HG03354 (cell line): ENCODE data around the gene ZNF813.
"Not testable (repeated sequence)": the region's sequence is repeated elsewhere in the genome, so short reads cannot be mapped to it uniquely, and the experiment has no call there.

Source experiments
- ATAC-seq: cut with Tn5 transposase; IDR thresholded peaks from one replicate; pipeline ENCODE4 v1.9.1; 2021; ENCODE audit warnings: mild to moderate bottlenecking; ENCODE audit not compliant: unreplicated experiment, poor library complexity, severe bottlenecking

ZNF813 gene

GRCh38 chr19:53474832-53475231 lies 7.3 kb downstream of the ZNF813 start:
- not testable (repeated sequence) for ATAC-seq

- not testable (repeated sequence) for ATAC-seq
Observed at GRCh38 chr19:53475470-53475869, 7.9 kb downstream of the ZNF813 start.

- ATAC-seq = not testable (repeated sequence)
Observed at GRCh38 chr19:53483751-53484150, 16.2 kb downstream of the ZNF813 start.

GRCh38 chr19:53485046-53486004 lies 17.8 kb downstream of the ZNF813 start:
- ATAC-seq = no peak

GRCh38 chr19:53492153-53492552 lies 24.6 kb downstream of the ZNF813 start:
- no peak for ATAC-seq

- not testable (repeated sequence) for ATAC-seq
Observed at GRCh38 chr19:53497311-53498023, 29.9 kb downstream of the ZNF813 start.

GRCh38 chr19:53498024-53498395 lies 30.5 kb downstream of the ZNF813 start:
- not testable (repeated sequence) for ATAC-seq

GRCh38 chr19:53503151-53503550 lies 35.6 kb downstream of the ZNF813 start:
- not testable (repeated sequence) for ATAC-seq

- ATAC-seq = not testable (repeated sequence)
Observed at GRCh38 chr19:53503671-53504364, 36.3 kb downstream of the ZNF813 start.

GRCh38 chr19:53504365-53504703 lies 36.8 kb downstream of the ZNF813 start:
- ATAC-seq = not testable (repeated sequence)

- no peak for ATAC-seq
Observed at GRCh38 chr19:53504885-53505284, 37.4 kb downstream of the ZNF813 start.

GRCh38 chr19:53506728-53507127 lies 39.2 kb downstream of the ZNF813 start:
- ATAC-seq = no peak

- ATAC-seq = no peak
Observed at GRCh38 chr19:53507523-53508442, 40.2 kb downstream of the ZNF813 start.

GRCh38 chr19:53509443-53509842 lies 41.9 kb downstream of the ZNF813 start:
- ATAC-seq = no peak

GRCh38 chr19:53509845-53510244 lies 42.3 kb downstream of the ZNF813 start:
- ATAC-seq = no peak

GRCh38 chr19:53511357-53511756 lies 43.8 kb downstream of the ZNF813 start:
- no peak for ATAC-seq

- ATAC-seq = no peak
Observed at GRCh38 chr19:53511933-53512374, 44.4 kb downstream of the ZNF813 start.

GRCh38 chr19:53515047-53515446 lies 47.5 kb downstream of the ZNF813 start:
- not testable (repeated sequence) for ATAC-seq

GRCh38 chr19:53517114-53517741 lies 49.7 kb downstream of the ZNF813 start:
- no peak for ATAC-seq
